HG03139 (cell line): Measurements from ENCODE around the gene EIF6.

Experiments used
- ATAC-seq: cut with Tn5 transposase; IDR thresholded peaks from one replicate; pipeline ENCODE4 v1.9.1; 2021; ENCODE audit not compliant: unreplicated experiment

The EIF6 gene

GRCh38 chr20:35295674-35296073, 11.1 kb upstream of the EIF6 start:
- no peak for ATAC-seq

GRCh38 chr20:35295058-35295457, 10.5 kb upstream of the EIF6 start:
- ATAC-seq = no peak

- ATAC-seq = no peak
Observed at GRCh38 chr20:35294293-35294685, 9.7 kb upstream of the EIF6 start.

GRCh38 chr20:35293303-35294292, 9.0 kb upstream of the EIF6 start:
- ATAC-seq = no peak

GRCh38 chr20:35292504-35293285, 8.1 kb upstream of the EIF6 start:
- no peak for ATAC-seq

- ATAC-seq = no peak
Observed at GRCh38 chr20:35291654-35292503, 7.3 kb upstream of the EIF6 start, which contains the start of gene FAM83C. Gene FAM83C, minus strand, starts transcription at chr20:35292425. Its CDS starts 121 bp downstream, at chr20:35292304.

- no peak for ATAC-seq
Observed at GRCh38 chr20:35290887-35291417, 6.4 kb upstream of the EIF6 start.

GRCh38 chr20:35290186-35290886, 5.8 kb upstream of the EIF6 start:
- ATAC-seq = no peak

- no peak for ATAC-seq
Observed at GRCh38 chr20:35288325-35289060, 3.9 kb upstream of the EIF6 start.

- ATAC-seq = no peak
Observed at GRCh38 chr20:35287509-35288324, 3.1 kb upstream of the EIF6 start.

- ATAC-seq = no peak
Observed at GRCh38 chr20:35286899-35287508, 2.4 kb upstream of the EIF6 start.

GRCh38 chr20:35286077-35286898, 1.7 kb upstream of the EIF6 start:
- ATAC-seq = no peak

- ATAC-seq = no peak
Observed at GRCh38 chr20:35285806-35286076, 1.2 kb upstream of the EIF6 start.

GRCh38 chr20:35284992-35285805, 627 bp upstream of the EIF6 start:
- peak; percentile 11 for ATAC-seq

GRCh38 chr20:35283441-35284266, 918 bp downstream of the EIF6 start:
- no peak for ATAC-seq
